GM12878 (cell line): ENCODE results near the gene CLNK. TPM values are rescaled to one million over a fixed set of nuclear protein-coding genes. Genes with fewer than 3 reads are reported as not detected.
A peak's percentile ranks its signal among the peaks of the same experiment; 100 is the strongest.

Experiments used
- BACH1 ChIP-seq: fragments of 450-650 bp; IDR thresholded peaks from 2 replicates; pipeline ENCODE4 v1.6.1; 2017; ENCODE audit warnings: mild to moderate bottlenecking, borderline replicate concordance
- BHLHE40 ChIP-seq, 2 experiments: fragments of 450-650 bp in 1 of 2; IDR thresholded peaks; 2 replicates each; pipeline ENCODE4 v1.6.1; 2011 to 2017; ENCODE audit warnings: low read depth in 2 of 2, borderline replicate concordance in 1 of 2, improper control_type of control experiment in 1 of 2, low read length in 1 of 2, mild to moderate bottlenecking in 1 of 2
- CHD1 ChIP-seq: IDR thresholded peaks from 2 replicates; pipeline ENCODE4 v1.6.1; 2012; ENCODE audit warnings: low read depth, low read length, improper control_type of control experiment
- CHD4 ChIP-seq: fragments of 200-600 bp; sonication (generic); IDR thresholded peaks from 2 replicates; pipeline ENCODE4 v1.6.1; 2016; ENCODE audit warnings: mild to moderate bottlenecking
- FOS ChIP-seq: IDR thresholded peaks from 3 replicates; pipeline ENCODE4 v1.6.1; 2011; ENCODE audit warnings: borderline replicate concordance; ENCODE audit not compliant: insufficient read length; ENCODE audit errors: extremely low read depth
- GATAD2B ChIP-seq: fragments of 450-650 bp; conservative IDR thresholded peaks from 2 replicates; pipeline ENCODE4 v1.6.1; 2017; ENCODE audit warnings: low read depth, mild to moderate bottlenecking, moderate library complexity
- IRF4 ChIP-seq: IDR thresholded peaks from 2 replicates; pipeline ENCODE4 v1.6.1; 2011; ENCODE audit warnings: low read depth, low read length
- JUND ChIP-seq: IDR thresholded peaks from 2 replicates; pipeline ENCODE4 v1.6.1; 2012; ENCODE audit warnings: low read depth, mild to moderate bottlenecking, low read length, improper control_type of control experiment, moderate library complexity
- MEF2B ChIP-seq: fragments of 450-650 bp; IDR thresholded peaks from 2 replicates; pipeline ENCODE4 v1.6.1; 2018; ENCODE audit warnings: mild to moderate bottlenecking, moderate library complexity; ENCODE audit not compliant: partially characterized antibody, poor library complexity, severe bottlenecking
- MXI1 ChIP-seq: fragments of 150-350 bp; IDR thresholded peaks from 2 replicates; pipeline ENCODE4 v1.6.1; 2011; ENCODE audit warnings: low read depth, mild to moderate bottlenecking, inconsistent platforms, low read length, improper control_type of control experiment
- NFYB ChIP-seq: IDR thresholded peaks from 2 replicates; pipeline ENCODE4 v1.6.1; 2011; ENCODE audit warnings: low read depth, mild to moderate bottlenecking, low read length, improper control_type of control experiment, moderate library complexity; ENCODE audit not compliant: insufficient read depth
- NR2F1 ChIP-seq: fragments of 450-650 bp; conservative IDR thresholded peaks from 2 replicates; pipeline ENCODE4 v1.6.1; 2017; ENCODE audit warnings: mild to moderate bottlenecking
- PAX5 ChIP-seq: IDR thresholded peaks from 2 replicates; pipeline ENCODE4 v1.6.1; 2011; ENCODE audit warnings: low read depth, low read length, borderline replicate concordance
- POU2F2 ChIP-seq: IDR thresholded peaks from 3 replicates; pipeline ENCODE4 v1.6.1; 2011; ENCODE audit warnings: low read depth, mild to moderate bottlenecking, low read length, borderline replicate concordance
- SIX5 ChIP-seq: IDR thresholded peaks from 2 replicates; pipeline ENCODE4 v1.6.1; 2011; ENCODE audit warnings: mild to moderate bottlenecking, low read depth, low read length, moderate library complexity; ENCODE audit not compliant: severe bottlenecking
- SMAD5 ChIP-seq: IDR thresholded peaks from 2 replicates; pipeline ENCODE4 v1.6.1; 2016; ENCODE audit warnings: antibody characterized with exemption, low read depth
- SP1 ChIP-seq: IDR thresholded peaks from one replicate; pipeline ENCODE4 v1.6.1; 2011; ENCODE audit warnings: low read depth, low read length
- YBX1 ChIP-seq: fragments of 450-650 bp; IDR thresholded peaks from 2 replicates; pipeline ENCODE4 v1.6.1; 2016; ENCODE audit warnings: antibody characterized with exemption
- YY1 ChIP-seq: IDR thresholded peaks from 2 replicates; pipeline ENCODE4 v1.6.1; 2011; ENCODE audit warnings: low read depth, mild to moderate bottlenecking, low read length
- ZNF274 ChIP-seq: IDR thresholded peaks from one replicate; pipeline ENCODE4 v1.8.0; 2011; ENCODE audit not compliant: insufficient read length, insufficient read depth
- ZNF687 ChIP-seq: fragments of 450-650 bp; IDR thresholded peaks from 2 replicates; pipeline ENCODE4 v1.6.1; 2017; ENCODE audit warnings: mild to moderate bottlenecking, moderate library complexity
- ZSCAN29 ChIP-seq: fragments of 450-650 bp; IDR thresholded peaks from 2 replicates; pipeline ENCODE4 v1.6.1; 2017; ENCODE audit warnings: mild to moderate bottlenecking, moderate library complexity
- polyA plus RNA-seq, 11 experiments: library from polyadenylated mRNA; depleted of rRNA in 4 of 11; unstranded in 6 of 11; stranded (reverse) in 5 of 11; fragments of >200 nt; fragmentation: Nextera tagmentation in 4 of 11; fragmentation: Illumina TruSeq in 1 of 11; extraction: Ambion mirVana in 4 of 11; extraction: Trizol in 1 of 11; gene quantifications; 1 replicate in 1 of 11; 2 replicates in 10 of 11; pipeline versions ENCODE4 v1.2.1 to v1.2.3, GENCODE V29; 2011 to 2016; ENCODE audit warnings: inconsistent platforms in 2 of 11, missing spikeins in 2 of 11, low read depth in 1 of 11
- total RNA-seq, 4 experiments: library from RNA; depleted of rRNA in 3 of 4; stranded (reverse); fragments of >200 nt in 3 of 4; fragmentation: Illumina TruSeq in 1 of 4; extraction: Trizol in 1 of 4; gene quantifications; 2 replicates each; pipeline versions ENCODE4 v1.2.1 to v1.2.3, GENCODE V29; 2013 to 2021
- TF ChIP-seq, protein P1 (sequence below), 3 experiments: IDR thresholded peaks in 2 of 3; conservative IDR thresholded peaks in 1 of 3; 2 replicates each; pipeline ENCODE4 v1.5.1; 2011; ENCODE audit warnings: low read depth in 3 of 3, low read length in 3 of 3, mild to moderate bottlenecking in 3 of 3, control low read depth in 2 of 3, moderate library complexity in 2 of 3, inconsistent platforms in 1 of 3, mixed read lengths in 1 of 3; ENCODE audit not compliant: control insufficient read depth in 2 of 3, insufficient read depth in 1 of 3; ENCODE audit errors: extremely low read depth in 1 of 3

Gene CLNK
- total and polyA plus RNA-seq, 10 of the 15 experiments (the other 5 are each of a cell fraction or from before 2014, with no cell fraction given) = 2.1 to 14.3 (median 2.7) TPM

DNA sequence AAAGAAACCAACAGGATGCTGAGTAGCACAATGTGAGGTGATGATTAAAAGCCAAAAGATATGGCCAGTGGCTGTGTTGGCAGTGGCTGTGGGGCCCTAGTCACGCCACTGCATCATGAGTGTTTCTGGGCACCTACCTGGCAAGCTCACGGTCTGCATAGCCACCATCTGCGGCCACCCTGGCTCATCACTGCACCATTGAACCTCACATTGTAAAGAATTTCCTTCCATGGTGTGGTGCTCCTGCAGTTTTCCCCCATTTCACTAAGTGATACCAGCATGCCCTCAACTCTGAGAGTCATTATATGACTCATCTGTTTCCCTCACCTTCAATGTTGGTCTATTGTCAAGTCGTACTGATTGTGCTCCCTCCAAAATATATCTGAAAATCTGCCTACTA, 45.5 kb upstream of the CLNK start (continued):
- TF ChIP-seq BHLHE40 (IDR thresholded peaks at IDR 0.05; ENCODE audit: borderline replicate concordance in 1 of 2, low read depth in 2 of 2, low read length in 1 of 2) = peak; percentile 9 to 41; a peak in 2 of 4 replicates
- peak; percentile 44; the same call in 1 of the 2 replicates for TF ChIP-seq ZNF687
- peak; percentile 57; the same call in 1 of the 2 replicates for TF ChIP-seq PAX5
- TF ChIP-seq CHD4 = no peak
- TF ChIP-seq MXI1 = 0 out of 2 replicates have a peak, but pooled peaks have one; percentile 23
- peak; percentile 61; the same call in 1 of the 2 replicates for TF ChIP-seq JUND
- peak; percentile 42 for TF ChIP-seq YY1
- TF ChIP-seq ZNF274 = no peak
- 0 out of 2 replicates have a peak, but pooled peaks have one; percentile 13 for TF ChIP-seq NFYB
- TF ChIP-seq IRF4 = peak; percentile 66; the same call in 1 of the 2 replicates
- TF ChIP-seq SP1 = peak; percentile 21
- TF ChIP-seq SMAD5 = no peak
- no peak for TF ChIP-seq SIX5
- TF ChIP-seq, protein P1, sequence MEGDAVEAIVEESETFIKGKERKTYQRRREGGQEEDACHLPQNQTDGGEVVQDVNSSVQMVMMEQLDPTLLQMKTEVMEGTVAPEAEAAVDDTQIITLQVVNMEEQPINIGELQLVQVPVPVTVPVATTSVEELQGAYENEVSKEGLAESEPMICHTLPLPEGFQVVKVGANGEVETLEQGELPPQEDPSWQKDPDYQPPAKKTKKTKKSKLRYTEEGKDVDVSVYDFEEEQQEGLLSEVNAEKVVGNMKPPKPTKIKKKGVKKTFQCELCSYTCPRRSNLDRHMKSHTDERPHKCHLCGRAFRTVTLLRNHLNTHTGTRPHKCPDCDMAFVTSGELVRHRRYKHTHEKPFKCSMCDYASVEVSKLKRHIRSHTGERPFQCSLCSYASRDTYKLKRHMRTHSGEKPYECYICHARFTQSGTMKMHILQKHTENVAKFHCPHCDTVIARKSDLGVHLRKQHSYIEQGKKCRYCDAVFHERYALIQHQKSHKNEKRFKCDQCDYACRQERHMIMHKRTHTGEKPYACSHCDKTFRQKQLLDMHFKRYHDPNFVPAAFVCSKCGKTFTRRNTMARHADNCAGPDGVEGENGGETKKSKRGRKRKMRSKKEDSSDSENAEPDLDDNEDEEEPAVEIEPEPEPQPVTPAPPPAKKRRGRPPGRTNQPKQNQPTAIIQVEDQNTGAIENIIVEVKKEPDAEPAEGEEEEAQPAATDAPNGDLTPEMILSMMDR (IDR thresholded peaks at IDR 0.05 in 2 of 3, conservative IDR thresholded peaks at IDR 0.05 in 1 of 3; ENCODE audit: control insufficient read depth in 2 of 3, extremely low read depth in 1 of 3, insufficient read depth in 1 of 3, low read depth in 3 of 3, low read length in 3 of 3) = no peak
- TF ChIP-seq NR2F1 = no peak
- TF ChIP-seq ZSCAN29 = no peak
- peak; percentile 38; the same call in 1 of the 2 replicates for TF ChIP-seq GATAD2B
- no peak for TF ChIP-seq YBX1
- peak; percentile 76 for TF ChIP-seq BACH1
- TF ChIP-seq CHD1 = no peak
- TF ChIP-seq FOS = no peak
- 0 out of 3 replicates have a peak, but pooled peaks have one; percentile 37 for TF ChIP-seq POU2F2
- TF ChIP-seq MEF2B = no peak
